ENCODE data around the gene ZNF491.
"Not testable (repeated sequence)": the region's sequence is repeated elsewhere in the genome, so short reads cannot be mapped to it uniquely, and the experiment has no call there.

Gene ZNF491

DNA sequence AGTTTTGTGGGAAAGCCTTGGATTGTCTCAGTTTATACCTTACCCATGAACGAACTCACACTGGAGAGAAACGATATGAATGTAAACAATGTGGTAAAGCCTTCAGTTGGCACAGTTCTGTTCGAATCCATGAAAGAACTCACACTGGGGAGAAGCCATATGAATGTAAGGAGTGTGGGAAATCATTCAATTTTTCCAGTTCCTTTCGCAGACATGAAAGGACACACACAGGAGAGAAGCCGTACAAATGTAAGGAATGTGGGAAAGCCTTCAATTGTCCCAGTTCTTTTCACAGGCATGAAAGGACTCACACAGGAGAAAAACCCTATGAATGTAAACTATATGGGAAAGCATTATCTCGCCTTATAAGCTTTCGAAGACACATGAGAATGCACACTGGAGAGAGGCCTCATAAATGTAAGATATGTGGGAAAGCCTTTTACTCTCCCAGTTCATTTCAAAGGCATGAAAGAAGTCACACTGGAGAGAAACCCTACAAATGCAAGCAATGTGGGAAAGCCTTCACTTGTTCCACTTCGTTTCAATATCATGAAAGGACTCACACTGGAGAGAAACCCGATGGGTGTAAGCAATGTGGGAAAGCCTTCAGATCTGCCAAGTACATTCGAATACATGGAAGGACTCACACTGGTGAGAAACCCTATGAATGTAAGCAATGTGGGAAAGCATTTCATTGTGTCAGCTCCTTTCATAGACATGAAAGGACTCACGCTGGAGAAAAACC, 8.2 kb downstream of the ZNF491 start:
- DNase-seq (ENCODE audit: low read depth in 2 of 2), result no peak

DNA sequence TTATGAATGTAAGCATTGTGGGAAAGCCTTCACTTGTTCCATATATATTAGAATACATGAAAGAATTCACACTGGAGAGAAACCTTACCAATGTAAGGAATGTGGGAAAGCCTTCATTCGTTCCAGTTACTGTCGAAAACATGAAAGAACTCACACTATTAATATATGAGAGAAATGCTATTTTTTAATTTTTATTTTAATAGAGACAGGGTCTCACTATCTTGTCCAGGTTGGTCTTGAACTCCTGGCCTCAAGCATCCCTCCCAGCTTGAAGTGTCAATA, 8.7 kb downstream of the ZNF491 start:
- no peak for DNase-seq (ENCODE audit: low read depth in 2 of 2)

DNA sequence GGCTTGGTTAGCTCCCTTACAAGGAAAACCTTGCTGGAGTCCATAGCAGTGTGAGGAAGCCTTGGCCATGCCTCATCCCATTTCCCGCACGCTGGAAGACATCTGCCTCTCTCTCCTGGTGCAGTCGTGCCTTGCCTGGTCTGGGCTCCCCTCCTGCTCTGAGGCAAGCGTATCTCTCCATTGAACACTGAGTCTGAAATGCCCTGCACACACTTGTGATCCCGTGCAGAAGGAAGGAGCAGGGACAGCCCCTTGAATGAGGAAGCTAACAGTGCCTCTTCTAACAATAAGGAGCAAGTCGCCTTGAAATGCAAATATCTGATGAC, 15.3 kb downstream of the ZNF491 start:
- DNase-seq (ENCODE audit: low read depth in 2 of 2), result no peak

DNA sequence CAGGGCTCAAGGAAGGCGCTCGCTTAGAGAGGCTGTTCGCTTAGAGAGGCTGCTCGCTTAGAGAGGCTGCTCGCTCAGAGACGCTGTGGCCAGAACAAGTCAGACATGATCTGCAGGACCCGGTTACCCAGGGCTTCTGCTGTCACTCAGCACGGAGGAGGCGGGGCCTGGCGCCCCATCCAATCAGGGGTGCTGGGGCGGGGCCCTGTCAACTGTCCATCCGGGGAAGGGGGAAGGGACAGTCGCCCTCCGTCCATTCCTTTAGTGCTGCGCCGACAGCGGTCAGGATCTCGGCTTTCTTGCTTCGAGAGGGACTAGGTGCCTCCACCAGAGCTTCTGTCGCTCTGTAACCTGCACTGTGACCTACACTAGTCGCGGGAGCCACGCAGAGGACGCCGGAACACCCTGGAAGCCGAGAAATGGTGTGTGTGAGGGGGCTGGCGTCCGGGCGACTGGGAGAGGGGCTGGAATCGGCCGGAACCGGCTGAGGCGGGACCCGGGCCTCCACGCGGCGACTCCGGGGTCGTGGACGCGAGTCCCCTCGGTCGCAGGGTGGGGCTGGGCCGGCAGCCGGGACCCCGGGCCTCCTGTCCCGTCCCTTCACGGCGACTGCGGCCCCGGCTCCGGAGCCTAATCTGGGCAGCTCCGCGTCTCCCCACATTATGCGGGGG, 15.8 kb downstream of the ZNF491 start, which contains the start of gene ZNF440:
TSS of gene ZNF440 (plus strand) at position 245 of the 671 bp plus-strand sequence. CDS start at position 420, 175 bp downstream.
- DNase-seq (ENCODE audit: low read depth in 2 of 2), result peak; percentile 70 to 90

DNA sequence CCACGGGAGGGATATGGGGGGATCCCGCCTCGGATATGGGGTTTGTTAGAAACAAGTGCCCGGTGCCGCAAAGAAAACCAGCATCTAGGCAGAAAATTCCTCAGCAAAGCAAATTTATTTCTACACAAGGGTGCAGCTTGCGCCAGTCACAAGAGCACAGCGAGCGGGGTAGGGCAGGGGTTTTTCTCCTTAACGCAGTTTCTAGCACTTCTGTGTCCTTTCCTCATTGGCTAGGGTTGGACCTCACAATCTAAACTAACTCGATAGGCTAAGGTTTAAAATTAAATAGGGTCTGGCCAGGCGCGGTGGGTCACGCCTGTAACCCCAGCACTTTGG, 16.3 kb downstream of the ZNF491 start:
- DNase-seq (ENCODE audit: low read depth in 2 of 2), result no peak

DNA sequence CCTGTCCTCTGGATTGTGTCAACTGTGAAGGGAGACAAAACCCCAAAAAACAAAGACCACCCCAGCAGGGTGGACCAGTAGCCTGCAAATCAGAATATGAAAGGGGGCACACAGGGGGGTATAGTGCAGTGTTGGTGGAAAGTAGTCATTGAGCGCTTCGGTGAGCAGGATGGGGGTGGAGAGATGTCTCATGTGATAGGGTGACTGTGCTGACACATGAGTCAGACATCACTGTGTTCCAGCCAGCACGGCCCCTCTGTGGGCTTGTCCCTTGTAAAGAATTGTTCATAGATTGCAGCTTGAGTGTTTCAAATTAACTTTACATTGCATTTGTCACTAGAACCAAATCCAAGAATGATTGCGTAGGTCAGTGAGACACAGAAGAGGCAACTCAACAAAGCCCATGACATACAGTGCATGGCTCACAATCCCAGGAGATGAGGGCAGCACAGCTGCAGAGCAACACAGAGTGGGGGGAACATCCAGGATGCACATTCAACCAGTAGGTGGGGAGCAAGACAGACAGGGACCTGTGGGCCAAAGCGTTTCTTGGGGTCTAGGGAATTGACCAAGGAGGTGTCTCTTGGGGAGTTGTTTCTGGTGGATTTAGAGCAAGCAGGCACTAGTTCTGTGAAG, 23.3 kb downstream of the ZNF491 start:
- DNase-seq (ENCODE audit: low read depth in 2 of 2), result no peak

DNA sequence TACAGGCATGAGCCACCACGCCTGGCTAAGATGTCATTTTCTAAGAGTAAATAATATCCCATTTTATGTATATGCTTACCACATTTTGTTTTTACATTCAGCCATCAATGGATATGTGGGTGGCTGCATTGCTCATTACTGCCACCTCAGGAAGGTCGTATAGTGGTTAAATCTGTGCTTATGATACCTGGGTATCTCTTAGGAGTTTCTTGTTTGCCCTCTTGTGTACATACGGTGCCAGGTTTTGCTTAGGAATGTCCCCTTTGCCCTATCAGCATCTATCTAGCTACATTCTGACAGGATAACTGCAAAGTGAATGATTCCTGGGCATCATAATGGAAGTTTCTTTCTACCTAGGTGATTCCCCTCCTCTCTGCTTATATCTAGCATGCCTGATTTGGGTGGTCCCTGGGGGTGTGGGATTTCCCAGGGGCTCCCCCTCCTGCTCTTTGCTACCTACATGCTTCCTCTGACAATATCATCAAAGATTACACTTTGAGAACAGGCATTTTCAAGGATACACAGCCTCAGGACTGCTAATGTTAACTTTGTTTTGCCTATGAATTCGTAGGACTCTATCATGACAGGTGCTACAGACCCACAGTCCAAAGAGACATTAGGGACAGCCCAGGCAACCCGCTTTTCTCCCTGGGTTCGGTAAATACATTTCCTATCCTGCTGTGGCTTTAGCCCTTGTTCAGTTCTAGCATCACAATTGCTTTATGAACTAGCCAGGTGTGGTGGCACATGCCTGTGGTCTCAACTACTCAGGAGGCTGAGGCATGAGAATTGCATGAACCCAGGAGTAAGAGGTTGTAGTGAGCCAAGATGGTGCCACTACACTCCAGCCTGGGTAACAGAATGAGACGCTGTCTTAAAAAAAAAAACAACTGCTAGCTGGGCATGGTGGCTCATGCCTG, 30.9 kb downstream of the ZNF491 start:
- DNase-seq (ENCODE audit: low read depth in 2 of 2), result not testable (repeated sequence)

DNA sequence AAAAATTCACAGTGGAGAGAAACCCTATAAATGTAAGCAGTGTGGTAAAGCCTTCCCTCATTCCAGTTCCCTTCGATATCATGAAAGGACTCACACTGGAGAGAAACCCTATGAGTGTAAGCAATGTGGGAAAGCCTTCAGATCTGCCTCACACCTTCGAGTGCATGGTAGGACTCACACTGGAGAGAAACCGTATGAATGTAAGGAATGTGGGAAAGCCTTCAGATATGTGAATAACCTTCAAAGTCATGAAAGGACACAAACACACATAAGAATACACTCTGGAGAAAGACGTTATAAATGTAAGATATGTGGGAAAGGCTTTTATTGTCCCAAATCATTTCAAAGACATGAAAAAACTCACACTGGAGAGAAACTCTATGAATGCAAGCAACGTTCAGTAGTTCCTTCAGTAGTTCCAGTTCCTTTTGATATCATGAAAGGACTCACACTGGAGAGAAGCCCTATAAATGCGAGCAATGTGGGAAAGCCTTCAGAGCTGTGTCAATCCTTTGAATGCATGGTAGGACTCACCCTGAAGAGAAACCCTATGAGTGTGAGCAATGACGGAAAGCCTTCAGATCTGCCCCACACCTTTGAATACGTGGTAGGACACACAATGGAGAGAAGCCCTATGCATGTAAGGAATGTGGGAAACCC, 34.1 kb downstream of the ZNF491 start:
- DNase-seq (ENCODE audit: low read depth in 2 of 2), result no peak

DNA sequence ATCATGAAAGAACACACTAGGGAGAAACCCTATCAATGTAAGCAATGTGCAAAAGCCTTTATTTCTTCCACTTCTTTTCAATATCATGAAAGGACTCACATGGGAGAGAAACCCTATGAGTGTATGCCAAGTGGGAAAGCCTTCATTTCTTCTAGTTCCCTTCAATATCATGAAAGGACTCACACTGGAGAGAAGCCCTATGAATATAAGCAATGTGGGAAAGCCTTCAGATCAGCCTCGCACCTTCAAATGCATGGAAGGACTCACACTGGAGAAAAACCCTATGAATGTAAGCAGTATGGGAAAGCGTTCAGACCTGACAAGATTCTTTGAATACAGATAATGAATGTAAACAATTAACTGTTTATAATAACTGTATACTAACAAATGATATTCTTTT, 35.2 kb downstream of the ZNF491 start:
- no peak for DNase-seq (ENCODE audit: low read depth in 2 of 2)

DNA sequence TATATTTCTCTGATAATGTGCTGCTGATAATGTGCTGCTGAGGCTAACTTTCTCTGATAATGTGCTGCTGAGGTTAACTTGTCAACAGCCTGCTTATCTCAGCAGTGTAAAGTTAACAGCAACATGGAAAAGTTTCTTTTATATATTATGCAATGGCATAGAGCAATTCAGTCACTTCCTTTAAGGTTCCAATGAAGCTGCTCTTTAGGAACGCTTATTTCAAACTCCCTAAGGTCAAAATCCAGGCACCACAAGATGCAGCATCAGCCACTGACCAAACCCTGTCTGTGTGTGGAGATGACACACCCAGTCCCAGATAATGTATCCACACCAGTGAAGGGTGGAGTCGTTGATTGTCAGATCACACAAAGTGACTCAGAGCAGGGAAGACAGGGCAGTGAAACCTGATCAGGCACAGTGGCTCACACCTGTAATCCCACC, 37.3 kb downstream of the ZNF491 start:
- DNase-seq (ENCODE audit: low read depth in 2 of 2), result not testable (repeated sequence)

DNA sequence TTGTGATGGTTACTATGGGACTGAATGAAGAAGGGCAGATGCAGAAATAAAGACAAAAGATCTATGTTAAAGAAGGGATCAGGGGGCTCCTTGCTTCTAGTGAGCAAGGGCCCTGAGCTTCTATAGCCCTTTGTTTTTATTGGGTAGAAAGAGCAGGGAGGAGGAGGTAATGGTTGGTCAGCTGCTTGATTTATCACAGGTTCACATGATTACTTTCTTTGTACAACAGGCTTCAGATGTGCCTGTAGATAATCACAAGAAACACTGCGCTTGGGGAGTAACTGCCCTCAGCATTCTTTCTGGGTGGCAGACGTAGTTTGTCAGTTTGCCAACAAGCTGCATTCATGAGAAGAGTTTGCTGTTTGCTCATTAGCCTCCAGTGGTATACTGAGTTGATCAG, 45.4 kb downstream of the ZNF491 start:
- no peak for DNase-seq (ENCODE audit: low read depth in 2 of 2)

DNA sequence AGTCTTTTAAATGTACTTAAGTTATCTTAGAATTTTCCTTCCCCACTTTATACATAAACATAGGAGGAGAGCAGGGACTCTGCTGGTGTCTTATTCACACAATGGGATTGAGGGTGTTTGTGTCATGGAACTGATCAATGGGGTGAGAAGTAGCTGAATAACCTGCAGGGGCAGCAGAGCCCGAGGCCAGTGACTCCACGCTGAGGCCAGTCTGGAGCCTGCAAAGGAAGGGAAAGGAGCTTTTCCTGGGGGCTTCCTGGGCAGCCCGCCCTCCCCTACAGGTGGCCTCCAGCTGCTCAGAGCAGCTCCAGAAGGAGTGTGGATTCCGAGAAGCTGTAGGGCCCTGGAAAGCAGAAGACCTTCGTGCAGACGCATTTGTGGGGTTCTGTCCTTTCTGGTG, 49.3 kb downstream of the ZNF491 start:
- not testable (repeated sequence) for DNase-seq (ENCODE audit: low read depth in 2 of 2)

DNA sequence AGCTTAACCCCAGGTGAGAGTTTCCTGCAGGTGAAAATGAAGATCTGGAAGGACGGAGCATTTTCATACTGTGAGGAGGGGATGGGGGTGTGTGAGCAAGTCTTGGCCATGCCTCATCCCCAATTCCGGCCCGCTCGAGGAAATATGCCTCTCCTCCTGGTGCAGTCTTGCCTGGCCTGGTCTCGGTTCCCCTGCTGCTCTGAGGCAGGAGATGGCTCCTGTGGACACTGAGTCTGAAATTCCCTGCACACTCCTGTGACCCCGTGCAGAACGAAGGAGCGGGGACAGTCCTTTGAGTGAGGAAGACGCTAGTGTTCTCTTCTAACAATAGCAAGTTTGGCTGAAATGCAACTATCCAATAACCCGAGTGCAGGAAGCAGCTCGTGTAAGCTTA, 49.9 kb downstream of the ZNF491 start:
- DNase-seq (ENCODE audit: low read depth in 2 of 2), result no peak

DNA sequence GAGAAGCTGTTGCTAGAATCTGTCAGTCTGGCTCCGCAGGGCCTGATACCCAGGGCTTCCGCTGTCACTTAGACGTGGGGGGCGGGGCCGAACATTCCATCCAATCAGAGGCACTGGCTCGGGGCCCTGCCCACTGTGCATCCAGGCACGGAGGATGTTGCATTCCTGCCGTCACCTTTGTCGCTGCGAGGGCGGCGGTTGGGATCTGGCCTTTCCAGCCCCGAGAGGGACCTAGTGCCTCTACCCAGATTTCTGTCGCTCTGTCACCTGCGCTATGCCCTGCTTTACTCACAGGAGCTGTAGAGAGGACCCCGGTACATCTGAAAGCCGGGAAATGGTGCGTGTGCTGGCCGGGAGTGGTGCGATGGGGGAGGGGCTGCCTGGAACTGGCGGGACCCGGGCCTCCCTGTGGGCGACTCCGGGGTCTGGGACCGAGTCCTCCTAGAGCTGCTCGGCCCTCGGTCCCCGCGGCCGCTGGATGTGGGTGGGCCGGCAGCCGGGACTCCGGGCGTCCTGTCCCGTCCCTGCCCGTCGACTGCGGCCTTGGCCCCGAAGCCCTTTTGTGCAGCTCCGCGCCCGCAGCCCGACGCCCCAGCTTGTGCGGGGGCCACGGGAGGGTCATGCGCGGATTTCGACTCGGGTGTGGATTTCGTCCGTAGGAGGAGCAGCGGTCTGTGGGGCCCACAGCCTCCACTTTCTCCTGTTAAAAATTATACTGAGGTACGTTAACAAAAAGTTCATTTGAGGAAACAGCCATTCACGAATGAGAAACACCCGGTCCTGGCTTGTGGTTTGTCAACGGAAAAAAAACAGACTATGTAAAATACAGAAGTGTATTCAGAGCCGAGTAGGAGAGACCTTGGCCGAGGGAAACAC, 50.5 kb downstream of the ZNF491 start, which contains the start of gene ZNF439:
TSS of gene ZNF439 (plus strand) at position 133 of the 876 bp plus-strand sequence. CDS start at position 275, 142 bp downstream.
- peak; percentile 81 to 93 for DNase-seq (ENCODE audit: low read depth in 2 of 2)

DNA sequence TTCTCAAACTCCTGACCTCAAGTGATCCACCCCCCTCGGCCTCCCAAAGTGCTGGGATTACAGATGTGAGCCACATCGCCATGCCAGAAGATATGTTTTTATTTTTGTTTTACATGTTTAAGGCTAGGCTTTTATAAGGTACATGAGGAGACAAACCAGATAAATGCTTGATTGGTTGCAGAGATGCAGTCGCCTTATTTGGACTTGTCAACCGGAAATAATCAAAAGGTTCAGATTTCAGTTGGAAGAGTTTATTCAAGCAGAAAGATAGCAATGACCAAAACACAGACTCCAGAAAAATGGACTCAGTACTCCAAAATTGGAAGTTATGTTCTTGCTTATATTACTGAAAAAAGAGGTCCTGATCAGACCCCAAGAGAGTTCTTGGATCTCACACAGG, 52.0 kb downstream of the ZNF491 start:
- DNase-seq (ENCODE audit: low read depth in 2 of 2), result not testable (repeated sequence)

DNA sequence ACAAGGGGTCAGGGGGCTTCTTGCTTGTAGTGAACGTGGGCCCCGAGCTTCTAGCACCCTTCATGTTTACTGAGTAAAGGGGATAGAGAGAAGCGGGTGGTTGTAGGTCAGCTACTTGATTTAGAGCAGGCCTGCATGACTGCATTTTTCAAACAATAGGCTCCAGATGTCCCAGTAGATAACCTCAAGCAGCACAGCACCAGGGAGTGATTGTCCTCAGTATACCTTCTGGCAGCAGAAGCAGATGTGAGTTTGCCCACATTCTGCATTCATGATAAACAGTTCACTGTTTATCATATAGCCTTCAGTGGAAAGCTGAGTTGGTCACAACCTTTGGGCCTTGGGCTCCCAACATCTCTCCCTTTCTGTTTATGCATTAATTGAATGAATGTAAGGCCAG, 55.0 kb downstream of the ZNF491 start:
- DNase-seq (ENCODE audit: low read depth in 2 of 2), result no peak

DNA sequence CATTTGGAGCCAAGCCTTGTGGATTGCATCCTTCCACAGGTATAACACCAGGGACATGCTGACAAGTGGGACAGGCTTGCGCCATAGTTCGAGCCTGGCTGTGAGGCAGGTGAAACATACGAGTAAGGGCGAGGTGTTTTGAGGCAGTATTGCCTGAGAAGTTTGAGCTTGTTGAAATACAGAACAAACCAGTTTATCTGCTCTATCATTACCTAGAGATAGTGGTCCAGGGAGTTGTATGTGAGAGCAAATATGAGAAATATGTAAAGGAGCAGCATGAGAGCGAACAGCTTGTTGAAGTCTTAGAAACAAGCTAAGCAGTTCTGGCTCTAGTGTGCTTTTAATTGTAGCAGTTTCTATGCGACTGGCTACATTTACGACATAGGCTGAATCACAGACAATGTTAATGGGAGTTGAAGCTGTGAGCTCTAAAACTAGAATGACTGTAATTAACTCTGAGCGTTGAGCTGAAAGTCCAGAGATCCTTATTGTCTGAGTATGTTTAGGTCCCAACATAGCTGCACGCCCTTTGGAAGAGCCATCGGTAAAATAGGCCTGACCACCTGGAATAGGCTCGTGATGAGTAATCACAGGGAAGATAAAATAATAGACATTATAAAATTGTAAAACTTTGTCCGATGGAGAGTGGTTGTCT, 58.4 kb downstream of the ZNF491 start:
- no peak for DNase-seq (ENCODE audit: low read depth in 2 of 2)

Measured in stimulated activated CD4-positive, alpha-beta T cell treated with anti-CD3 and anti-CD28 coated beads, Interleukin-12 subunit alpha, Interleukin-12 subunit beta, amount 100 ng/mL, for 24 hours (primary cell).